HG03097 (cell line): ENCODE measurements around the gene C2CD4D.

Experiments
- ATAC-seq: cut with Tn5 transposase; IDR thresholded peaks from one replicate; pipeline ENCODE4 v1.9.1; 2021; ENCODE audit not compliant: unreplicated experiment, low FRiP score

The C2CD4D gene

DNA sequence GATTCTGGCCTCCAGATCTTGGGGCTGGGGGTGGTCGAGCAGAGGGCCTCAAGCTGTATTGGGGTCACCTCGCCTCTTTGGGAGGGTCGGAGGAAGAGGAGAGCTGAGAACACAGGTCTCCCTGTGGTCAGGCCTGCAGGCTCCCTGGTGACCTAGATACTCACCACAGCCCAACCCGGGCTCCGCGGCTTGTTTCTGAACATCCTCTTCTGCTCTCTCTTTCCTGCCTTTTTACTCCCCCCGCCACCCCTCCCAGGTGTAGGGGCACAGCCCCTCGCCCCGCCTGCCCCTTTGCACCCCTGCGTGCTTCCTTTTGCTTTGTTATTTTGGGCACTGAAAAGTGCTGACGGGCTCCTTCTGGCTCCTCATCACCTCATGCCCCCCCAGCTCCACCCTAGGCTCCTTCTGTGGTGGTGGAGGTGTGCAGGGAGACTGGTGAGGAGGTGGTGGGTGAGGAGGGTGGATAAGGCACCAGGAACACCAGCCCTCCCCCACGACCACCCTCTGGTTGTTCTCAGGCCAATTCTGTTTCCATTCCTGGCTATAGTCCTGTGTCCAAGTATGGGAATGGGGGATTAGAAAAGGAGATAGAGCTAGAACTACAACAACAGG, 23.8 kb downstream of the C2CD4D start:
- ATAC-seq = no peak

DNA sequence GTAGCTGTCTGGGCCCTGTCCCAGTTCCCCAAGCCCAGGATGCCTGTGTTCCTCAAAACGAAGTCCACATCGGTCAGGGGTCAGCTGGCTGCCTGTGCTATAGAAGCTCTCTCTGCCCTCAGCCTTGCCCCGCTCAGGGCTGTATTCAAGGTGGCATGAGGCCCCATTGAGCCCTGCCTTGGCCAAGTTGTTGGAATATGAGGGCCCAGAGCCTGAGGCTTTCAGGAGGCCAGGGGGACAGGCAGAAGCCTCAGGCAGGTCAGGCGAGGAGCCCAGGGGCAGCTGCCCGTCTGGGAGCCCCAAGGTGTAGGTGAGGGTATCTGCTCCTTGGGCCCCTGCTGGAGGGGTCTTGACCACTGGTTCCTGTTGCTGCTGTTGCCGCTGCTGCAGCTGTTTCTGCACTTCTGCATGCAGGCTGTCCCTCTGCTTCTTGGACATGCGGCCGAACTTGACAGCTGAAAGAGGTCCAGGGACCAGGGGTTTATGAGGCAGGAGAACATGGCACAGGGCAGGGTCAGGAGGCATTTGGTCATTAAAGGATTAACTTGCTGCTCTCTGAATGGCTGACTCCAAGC, 24.6 kb downstream of the C2CD4D start:
- no peak for ATAC-seq

DNA sequence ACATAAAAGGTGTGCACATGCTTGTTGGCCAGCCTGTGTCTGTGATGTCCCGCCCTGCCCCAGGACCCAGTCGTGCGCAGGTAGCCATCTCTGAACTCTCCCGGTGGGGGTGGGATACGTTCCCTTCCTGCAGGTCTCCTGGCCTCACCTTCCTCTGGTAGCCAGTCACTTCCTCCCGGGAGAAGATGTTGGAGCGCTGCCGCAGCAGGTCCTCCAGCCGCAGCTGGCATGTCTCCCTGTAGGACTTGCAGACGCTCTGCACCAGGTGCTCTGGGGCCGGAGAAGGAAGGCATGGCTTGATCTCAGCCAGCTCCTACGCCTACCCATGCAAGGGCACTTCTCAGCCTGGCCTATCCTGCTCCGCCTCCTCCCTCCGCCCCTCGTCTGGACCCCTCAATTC, 25.2 kb downstream of the C2CD4D start:
- no peak for ATAC-seq

DNA sequence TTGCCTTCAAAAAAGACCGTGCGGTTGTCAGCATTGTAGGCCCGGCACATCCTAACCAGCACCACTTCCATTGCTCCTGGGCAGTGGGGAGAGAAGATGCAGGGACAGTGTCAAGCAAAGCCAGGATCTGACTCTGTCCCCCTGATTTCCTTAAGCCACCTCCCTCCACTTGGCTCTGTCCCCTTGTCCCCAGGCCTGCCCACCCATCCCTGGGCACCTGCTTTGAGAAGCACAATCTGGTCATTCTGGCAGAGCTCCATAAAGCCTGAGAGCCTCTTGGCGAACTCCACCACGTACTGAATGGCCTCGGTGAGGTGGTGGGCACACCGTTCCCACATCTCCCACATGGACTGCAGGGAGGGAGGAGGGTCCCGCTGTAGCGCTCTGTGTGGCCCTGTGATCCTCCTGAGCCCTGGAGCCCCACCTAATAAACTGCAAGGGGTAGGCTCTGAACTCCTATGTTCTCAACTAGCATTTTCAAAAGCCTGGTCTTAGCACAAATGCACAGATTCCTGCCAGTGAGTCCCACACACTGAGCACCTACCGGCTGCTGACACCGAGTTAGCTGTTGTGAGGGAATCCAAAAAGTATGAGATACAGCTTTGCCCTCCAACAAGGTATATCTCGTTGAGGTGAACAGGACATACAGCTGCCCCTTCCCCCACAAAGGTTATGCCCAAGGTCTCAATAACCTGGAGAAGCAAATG, 26.2 kb downstream of the C2CD4D start:
- ATAC-seq = no peak

DNA sequence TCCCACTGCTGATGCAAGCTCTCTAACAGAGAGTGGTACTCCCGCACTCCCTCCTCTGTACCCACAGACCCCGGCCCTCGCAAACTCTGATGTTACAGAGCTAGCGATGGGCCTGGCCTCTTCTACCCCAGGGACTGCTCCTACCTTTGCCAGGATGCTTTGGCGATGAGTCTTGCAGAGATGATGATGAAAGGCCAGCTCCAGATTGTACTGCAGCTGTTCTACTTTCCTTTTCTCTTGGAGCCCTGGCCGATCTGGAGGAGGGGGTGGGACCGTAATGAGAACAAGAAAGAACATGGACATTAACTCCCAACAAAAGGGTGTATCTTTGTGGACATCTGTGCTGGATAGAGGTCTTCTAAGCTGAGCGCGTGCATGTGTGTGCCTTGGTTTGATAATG, 28.4 kb downstream of the C2CD4D start:
- no peak for ATAC-seq

DNA sequence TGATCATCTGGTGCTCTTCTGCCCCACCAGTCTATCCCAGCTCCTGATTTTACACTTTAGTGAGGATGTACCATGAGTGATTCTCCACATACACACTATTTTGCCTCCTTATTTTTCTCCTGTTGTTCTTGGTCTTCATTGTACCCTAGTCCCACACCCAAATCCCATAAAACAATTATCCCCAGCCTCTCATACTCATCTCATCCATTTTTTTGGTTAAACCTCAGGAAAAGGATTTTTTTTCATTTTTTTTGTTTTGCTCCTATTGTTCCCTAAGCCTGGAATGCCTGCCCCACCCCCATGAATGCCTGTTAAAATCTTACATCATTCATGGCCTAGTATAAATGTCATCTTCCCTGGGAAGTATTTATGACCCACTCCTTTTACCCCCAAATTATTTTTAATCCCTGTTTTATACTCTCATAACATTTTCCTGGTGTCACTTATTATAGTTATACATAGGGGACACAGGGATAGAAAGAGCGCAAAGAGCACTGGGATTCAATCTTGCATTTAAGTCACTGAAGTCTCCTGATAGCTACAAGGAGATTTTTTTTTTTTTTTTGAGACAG, 29.5 kb downstream of the C2CD4D start:
- ATAC-seq = no peak

DNA sequence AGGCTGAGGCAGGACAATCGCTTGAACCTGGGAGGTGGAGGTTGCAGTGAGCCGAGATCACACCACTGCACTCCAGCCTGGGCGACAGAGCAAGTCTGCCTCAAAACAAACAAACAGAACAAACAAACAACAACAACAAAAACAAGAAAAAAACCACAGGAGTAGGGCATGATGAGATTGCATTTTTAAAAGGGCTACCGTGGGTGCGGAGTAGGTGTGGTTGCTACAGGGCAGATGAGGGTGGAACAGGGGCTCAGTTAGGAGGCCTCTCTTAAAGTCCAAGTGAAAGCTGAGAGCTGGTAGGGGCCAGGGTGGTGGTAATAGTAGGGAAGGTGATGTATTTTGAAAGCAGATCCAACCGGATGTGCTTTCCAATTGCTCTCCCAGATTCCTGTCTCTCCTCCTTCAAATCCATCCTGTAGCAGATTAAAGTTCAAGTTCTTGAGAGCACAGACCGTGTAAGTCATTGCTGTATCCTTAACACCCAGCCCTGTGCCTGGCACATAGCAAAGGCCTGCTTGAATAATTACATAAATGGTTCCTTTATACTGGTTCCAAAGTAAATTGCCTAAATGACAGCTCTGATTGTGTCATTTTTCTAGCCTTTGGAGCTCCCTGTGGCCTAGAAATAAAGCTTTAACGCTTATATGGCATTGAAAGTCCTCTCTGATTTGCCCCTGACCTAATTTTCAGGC, 30.2 kb downstream of the C2CD4D start:
- ATAC-seq = no peak

DNA sequence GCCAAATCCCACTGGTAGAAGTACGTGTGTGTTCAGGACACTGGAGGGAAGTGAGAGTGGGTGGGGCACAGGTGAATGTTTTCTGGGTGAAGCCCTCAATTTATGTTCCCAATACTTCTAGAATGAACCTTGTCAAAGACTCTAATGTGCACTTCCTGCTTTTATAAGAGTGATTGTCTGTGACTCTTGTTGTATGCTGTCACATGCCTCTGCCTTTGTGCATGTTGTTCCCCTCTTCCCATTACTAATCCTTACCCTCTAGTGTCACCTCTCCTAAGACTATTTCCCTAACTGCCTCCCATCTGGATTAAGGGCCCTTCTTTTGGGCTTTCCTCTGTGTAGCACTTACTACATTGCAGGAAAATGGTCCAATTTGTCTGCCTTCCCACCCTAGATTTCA, 31.9 kb downstream of the C2CD4D start:
- no peak for ATAC-seq

DNA sequence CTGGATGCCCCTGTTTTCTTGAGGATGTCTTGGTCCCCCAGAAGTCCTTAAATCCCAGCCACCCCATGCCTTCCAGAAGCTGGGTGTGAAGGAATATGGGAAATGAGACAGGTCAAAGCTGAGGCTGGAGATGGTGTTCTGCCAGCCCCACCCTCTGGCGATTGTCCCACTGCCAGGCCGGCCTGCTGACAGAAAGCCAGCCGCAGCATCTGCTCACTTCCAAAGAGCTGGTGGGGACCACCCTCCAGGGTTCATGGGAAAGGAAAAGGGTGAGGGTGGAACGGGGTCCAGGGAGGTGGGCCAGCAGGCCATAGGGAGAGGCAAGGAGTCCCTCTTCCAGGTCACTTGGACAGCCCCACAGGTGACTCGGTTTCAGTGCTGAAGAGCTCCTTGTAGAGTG, 32.5 kb downstream of the C2CD4D start:
- no peak for ATAC-seq

DNA sequence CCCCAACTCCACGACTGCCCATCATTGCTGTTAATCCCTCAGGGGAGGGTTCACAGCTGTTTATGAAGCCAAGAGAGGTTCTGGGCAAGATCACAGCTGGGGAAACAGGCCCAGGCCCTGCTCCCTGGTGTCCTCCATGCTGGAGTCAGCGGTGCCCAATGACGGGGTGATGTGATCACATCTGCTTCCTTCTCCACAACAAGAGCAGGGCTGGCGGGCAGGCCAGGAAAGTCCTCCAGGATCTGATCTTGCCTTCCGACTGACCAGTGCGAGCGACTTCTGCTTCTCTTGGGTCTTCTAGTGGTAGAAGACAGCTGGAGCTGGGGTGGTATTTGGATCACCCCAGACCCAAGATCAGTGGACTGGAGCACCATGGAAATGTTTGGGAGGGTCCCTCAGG, 33.5 kb downstream of the C2CD4D start:
- ATAC-seq = no peak

DNA sequence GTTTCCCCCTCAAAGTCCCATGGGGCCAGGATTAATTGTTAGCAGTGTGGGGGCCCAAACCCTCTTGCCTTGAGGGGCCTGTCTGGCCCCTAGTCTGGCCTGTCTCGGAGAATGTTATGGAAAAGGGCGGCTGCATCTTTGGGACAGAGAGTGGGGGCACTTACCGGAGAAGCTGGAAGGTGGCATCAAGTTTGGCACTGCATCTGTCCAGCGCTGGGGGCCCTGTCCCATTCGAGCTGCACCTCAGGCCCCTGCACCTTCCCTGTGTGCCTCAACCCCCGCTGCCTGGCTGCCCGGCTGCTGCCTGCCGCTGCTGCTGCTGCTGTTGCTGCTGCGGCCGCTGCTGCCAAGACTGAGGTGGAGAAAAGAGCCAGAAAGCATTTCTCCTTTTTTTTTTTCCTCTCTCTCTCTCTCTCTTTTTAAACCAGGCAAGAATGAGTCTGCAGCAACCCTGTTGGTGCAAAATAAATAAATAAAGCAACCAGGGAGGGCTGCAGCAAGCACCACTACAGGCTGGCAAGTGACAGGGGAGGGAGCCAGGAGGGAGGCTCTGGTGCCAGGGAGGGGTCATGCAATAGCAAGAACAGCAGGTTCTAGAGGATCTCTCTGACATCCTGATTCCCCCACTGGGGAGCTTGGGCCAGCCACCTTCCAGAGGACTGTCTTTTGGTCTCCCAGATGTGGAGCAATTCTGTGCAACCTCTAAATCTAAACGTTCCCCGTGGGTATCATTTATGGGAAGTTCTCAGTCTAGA, 34.4 kb downstream of the C2CD4D start, which contains the start of gene LINGO4:
Gene LINGO4, minus strand, starts transcription at position 354 of the 755 bp plus-strand sequence. CDS start 2,715 bp downstream, outside the sequence.
- no peak for ATAC-seq

DNA sequence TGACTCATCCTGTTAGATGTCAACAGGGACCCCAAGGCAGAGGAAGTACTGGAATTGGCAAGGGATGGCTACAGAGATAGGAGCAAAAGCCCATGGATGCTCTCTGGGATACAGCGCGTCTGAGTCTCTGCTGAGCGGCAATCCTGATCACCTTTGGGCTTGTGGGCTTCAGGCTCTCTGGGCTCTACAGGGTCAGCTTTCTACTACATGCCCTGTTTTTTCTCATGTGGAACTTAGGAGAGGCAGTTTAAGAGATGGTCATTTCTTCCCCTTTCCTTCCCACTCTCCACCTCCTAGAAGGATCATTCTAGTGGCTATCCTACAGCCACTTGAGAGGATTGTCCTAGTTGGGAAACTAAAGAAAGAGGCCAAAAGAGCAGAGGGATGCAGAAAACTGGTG, 35.7 kb downstream of the C2CD4D start:
- no peak for ATAC-seq

DNA sequence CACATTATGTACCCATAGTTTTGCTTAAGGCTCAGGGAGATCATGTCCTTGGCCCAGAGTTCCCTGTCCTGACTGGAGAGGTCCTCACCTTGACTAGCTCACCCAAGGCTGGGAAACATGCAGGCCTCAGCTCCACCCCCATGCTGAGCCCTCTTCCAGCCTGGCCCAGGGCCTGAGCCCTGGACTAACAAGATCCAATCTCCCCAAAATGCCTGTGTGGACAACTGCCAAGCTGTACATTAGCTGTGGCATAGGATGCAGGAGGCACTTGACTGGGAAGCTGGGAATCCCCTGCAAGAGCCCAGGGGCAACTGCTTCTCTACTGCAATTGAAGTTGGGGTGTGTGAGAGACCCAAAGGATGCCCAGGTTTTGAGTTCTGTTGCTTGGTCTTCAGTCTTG, 36.5 kb downstream of the C2CD4D start:
- no peak for ATAC-seq

DNA sequence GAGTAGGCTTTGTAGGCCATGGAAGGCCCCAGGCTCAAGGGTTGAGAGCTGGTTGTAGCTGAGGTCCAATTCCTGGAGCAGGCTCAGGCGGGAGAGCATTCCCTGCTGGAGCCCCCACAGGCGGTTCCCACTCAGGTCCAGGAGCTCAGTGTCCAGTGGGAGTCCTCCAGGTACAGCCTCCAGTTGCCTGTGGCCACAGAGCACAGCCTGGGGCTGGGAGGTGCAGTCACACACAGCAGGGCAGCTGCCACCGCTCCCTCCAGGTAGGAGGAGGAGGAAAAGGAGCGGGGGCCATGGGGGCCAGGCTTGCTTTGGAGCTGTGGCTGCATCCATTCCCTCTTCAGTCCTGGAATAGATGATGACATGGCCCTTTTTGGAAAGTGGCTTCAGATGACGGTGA, 37.2 kb downstream of the C2CD4D start:
- ATAC-seq = no peak

DNA sequence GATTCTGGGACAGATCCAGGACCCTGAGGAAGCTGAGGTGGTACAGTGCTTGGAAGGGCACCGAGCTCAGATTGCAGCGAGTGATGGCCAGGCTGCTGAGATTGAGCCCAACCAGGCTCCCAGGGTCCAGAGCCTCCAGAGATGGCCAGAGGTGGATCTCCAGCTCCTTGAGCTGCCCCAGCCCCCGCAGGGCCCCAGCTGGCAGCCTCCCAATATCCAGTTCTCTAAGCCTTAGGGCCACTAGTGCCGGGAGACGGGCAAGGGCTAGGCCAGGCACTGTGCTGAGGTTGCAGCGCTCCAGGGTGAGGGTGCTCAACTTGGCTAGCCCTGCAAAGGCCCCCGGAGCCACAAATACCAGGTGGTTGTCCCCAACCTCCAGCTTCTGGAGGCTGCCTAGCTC, 37.8 kb downstream of the C2CD4D start:
- no peak for ATAC-seq

DNA sequence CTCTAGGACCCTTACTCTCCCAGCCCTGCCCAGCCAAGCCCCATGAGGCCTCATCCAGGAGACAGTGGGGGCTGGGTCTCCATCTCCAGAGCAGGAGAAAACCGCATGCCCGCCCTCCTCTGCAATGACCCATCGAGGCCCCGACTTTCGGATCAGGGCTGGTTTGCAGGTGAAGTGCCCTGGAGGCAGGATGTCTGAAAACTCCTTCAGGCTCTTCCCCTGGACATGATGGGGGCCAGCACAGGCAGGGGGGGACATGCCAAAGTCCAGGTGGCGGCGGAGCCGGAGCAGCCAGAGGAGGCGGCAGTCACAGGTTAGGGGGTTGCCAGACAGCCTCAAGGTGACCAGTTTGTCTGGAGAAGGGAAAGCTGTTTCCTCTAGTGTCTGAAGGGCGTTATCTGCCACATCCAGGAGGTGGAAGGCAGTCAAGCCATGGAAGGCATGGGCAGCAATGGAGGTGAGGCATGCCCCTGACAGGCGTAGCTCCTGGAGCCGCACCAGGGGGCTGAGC, 38.3 kb downstream of the C2CD4D start:
- no peak for ATAC-seq

DNA sequence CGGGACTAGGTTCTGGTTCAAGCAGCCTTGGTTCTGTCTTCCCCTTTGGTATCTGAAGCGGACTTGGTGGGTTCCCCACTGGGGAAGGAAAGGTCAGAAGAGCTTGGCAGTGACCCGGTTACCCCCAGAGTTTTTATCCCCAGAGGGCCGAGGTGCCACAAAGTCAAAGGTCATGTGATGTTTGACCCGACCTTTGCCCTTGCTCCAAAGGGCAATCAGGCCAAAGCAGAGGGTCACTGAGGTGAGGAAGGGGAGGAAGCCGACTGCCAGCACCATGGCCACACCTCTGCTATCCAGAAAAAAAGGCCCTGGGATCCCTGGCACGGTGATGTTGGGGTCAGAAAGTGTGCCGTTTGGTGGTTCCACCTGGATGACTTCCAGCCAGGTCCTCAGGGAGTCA, 38.8 kb downstream of the C2CD4D start:
- ATAC-seq = no peak

DNA sequence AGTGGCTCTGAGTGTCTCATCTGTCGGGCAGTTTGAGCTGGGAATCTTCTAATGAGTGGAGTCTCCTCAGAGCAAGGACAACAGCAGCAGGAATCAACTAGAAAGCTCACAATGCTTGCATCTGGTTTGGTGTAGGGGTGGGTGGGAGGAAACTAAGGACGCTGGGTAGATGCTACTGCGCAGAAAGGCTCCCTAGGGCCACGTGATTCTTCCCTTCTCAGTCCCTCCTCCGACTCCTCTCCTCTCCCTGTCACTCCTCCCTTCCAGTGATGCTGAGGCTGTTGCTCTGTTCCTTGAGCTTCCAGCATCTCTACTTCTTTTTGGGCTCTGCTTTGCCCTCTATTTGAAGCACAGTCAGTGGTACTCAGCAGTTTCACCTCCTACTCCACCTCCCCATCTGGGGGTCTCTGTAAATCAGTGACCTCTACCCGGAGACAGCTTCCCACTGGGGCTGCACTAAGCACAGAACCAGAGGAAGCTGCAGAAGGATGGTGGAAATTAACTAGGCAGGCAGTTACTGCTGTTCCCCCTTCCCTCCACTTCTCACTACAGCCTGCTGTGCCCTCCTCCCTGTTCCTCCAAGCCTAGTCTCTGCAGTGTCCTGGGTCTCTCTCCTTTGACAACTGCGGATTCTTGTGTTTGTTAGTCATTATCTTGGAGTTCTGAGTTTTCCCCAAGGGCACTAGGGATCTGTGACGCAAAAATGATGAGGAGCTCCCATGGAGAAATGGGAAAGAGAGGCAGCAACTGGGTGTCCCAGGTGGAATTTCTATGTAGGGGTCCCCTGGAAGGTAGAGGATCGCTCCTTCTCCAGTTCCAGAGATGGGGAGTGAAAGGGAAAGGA, 40.2 kb downstream of the C2CD4D start:
- no peak for ATAC-seq

DNA sequence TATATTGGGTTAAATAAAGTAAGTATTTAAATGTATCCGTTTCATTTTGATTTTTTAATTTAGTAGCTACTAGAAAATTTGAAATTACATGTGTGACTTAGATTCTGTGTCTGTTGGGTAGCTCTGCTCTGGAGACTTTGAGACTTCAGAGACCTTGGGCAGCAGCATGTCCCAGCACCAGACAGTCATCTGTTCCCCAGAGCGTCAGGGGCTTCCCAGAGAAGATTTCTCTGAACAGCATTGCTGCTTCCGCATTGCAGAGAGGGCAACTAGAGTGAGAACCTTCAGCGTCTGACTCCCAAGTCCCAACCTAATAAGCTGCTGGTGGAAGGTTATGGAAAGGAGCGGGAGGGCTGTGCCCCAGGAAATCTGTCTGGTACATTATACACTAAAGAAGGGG, 41.0 kb downstream of the C2CD4D start:
- no peak for ATAC-seq
